ENCODE results near the gene RND3. TPM values are rescaled to one million over a fixed set of nuclear protein-coding genes. Genes with fewer than 3 reads are reported as not detected.

Gene RND3
- total RNA-seq, 1 donor from 2014 or later, result 54.3 TPM

- Mint-ChIP-seq H3K4me1 (peaks cover 38% of the 10 kb centered on the region), H3K27me3 (ENCODE audit: low read depth) (peaks cover 3% of the 10 kb centered on the region), H3K9me3 (no peaks in the 10 kb centered on the region), H3K4me3 (peak overlapping the region; percentile 100), H3K36me3 (ENCODE audit: low read depth) (peaks cover 7% of the 10 kb centered on the region), H3K27ac (ENCODE audit: unreplicated experiment) (peak overlapping the region; percentile 98)
- peak; percentile 54 for DNase-seq (ENCODE audit: low read depth, low spot score)
- peak; percentile 47 for TF ChIP-seq CTCF (conservative IDR thresholded peaks at IDR 0.05)
These were observed 2.2 kb downstream of the RND3 start for GRCh38 chr2:150485114-150485870.

GRCh38 chr2:150484461-150485021 lies 2.9 kb downstream of the RND3 start:
- TF ChIP-seq CTCF (conservative IDR thresholded peaks at IDR 0.05), result no peak
- Mint-ChIP-seq H3K4me3 (peak overlapping the region; percentile 100), H3K36me3 (ENCODE audit: low read depth) (peaks cover 8% of the 10 kb centered on the region), H3K27me3 (ENCODE audit: low read depth) (peaks cover 3% of the 10 kb centered on the region), H3K9me3 (no peaks in the 10 kb centered on the region), H3K27ac (ENCODE audit: unreplicated experiment) (peak overlapping the region; percentile 98), H3K4me1 (peaks cover 44% of the 10 kb centered on the region)
- DNase-seq (ENCODE audit: low read depth, low spot score), result no peak

GRCh38 chr2:150484006-150484405 lies 3.5 kb downstream of the RND3 start:
- Mint-ChIP-seq H3K4me1 (peaks cover 49% of the 10 kb centered on the region), H3K9me3 (no peaks in the 10 kb centered on the region), H3K27me3 (ENCODE audit: low read depth) (peaks cover 3% of the 10 kb centered on the region), H3K4me3 (peak overlapping the region; percentile 100), H3K27ac (ENCODE audit: unreplicated experiment) (no peak overlapping the region), H3K36me3 (ENCODE audit: low read depth) (peaks cover 8% of the 10 kb centered on the region)
- DNase-seq (ENCODE audit: low read depth, low spot score), result no peak
- no peak for TF ChIP-seq CTCF (conservative IDR thresholded peaks at IDR 0.05)

- no peak for DNase-seq (ENCODE audit: low read depth, low spot score)
- no peak for TF ChIP-seq CTCF (conservative IDR thresholded peaks at IDR 0.05)
- Mint-ChIP-seq H3K27me3 (ENCODE audit: low read depth) (peaks cover 3% of the 10 kb centered on the region), H3K27ac (ENCODE audit: unreplicated experiment) (no peak overlapping the region), H3K9me3 (no peaks in the 10 kb centered on the region), H3K36me3 (ENCODE audit: low read depth) (peaks cover 8% of the 10 kb centered on the region), H3K4me3 (peak overlapping the region; percentile 83), H3K4me1 (peaks cover 52% of the 10 kb centered on the region)
These were observed 3.9 kb downstream of the RND3 start for GRCh38 chr2:150483532-150483931.

GRCh38 chr2:150482667-150483400 lies 4.6 kb downstream of the RND3 start:
- Mint-ChIP-seq H3K36me3 (ENCODE audit: low read depth) (peaks cover 8% of the 10 kb centered on the region), H3K27ac (ENCODE audit: unreplicated experiment) (no peak overlapping the region)

More at GRCh38 chr2:150482667-150483400, 4.6 kb downstream of the RND3 start:
- H3K9me3 Mint-ChIP-seq, result no peaks in the 10 kb centered on the region
- H3K27me3 Mint-ChIP-seq (ENCODE audit: low read depth), result peaks cover 3% of the 10 kb centered on the region
- H3K4me3 Mint-ChIP-seq, result peak overlapping the region; percentile 83
- TF ChIP-seq CTCF (conservative IDR thresholded peaks at IDR 0.05), result no peak
- DNase-seq (ENCODE audit: low read depth, low spot score), result no peak
- peaks cover 58% of the 10 kb centered on the region for H3K4me1 Mint-ChIP-seq

All from neural crest cell (in vitro differentiated cells).